PFSK-1 (cell line): ENCODE data around the gene GFPT1.

Source experiments
- FOXP2 ChIP-seq: optimal IDR thresholded peaks from 2 replicates; pipeline ENCODE3; 2011; ENCODE audit warnings: borderline replicate concordance, control low read depth, inconsistent platforms; ENCODE audit not compliant: insufficient read depth; ENCODE audit errors: extremely low read length, extremely low read depth
- POLR2AphosphoS5 ChIP-seq: IDR thresholded peaks from 2 replicates; pipeline ENCODE4 v1.6.1; 2012; ENCODE audit warnings: low read depth, mild to moderate bottlenecking, control low read depth, low read length, moderate library complexity
- REST ChIP-seq, 2 experiments: IDR thresholded peaks; 2 replicates each; pipeline versions ENCODE4 v1.6.1 to v1.8.0; 2011 to 2012; ENCODE audit warnings: low read depth in 2 of 2, low read length in 2 of 2, control low read depth in 1 of 2, inconsistent platforms in 1 of 2, mild to moderate bottlenecking in 1 of 2, moderate library complexity in 1 of 2; ENCODE audit not compliant: insufficient read depth in 1 of 2
- SIN3A ChIP-seq: IDR thresholded peaks from 2 replicates; pipeline ENCODE4 v1.6.1; 2012; ENCODE audit warnings: mild to moderate bottlenecking, low read length, moderate library complexity, borderline replicate concordance; ENCODE audit not compliant: insufficient read depth
- TAF1 ChIP-seq: IDR thresholded peaks from 2 replicates; pipeline ENCODE4 v1.6.1; 2012; ENCODE audit warnings: low read length, control low read depth, borderline replicate concordance; ENCODE audit not compliant: insufficient read depth

Gene GFPT1

GRCh38 chr2:69335311-69335710 lies 51.7 kb downstream of the GFPT1 start:
- TF ChIP-seq SIN3A (no peak), TAF1 (no peak), POLR2AphosphoS5 (no peak), REST (IDR thresholded peaks at IDR 0.05; ENCODE audit: insufficient read depth in 1 of 2, low read depth in 2 of 2, low read length in 2 of 2) (no peak), FOXP2 (no peak)

- TF ChIP-seq SIN3A (no peak), POLR2AphosphoS5 (no peak), FOXP2 (no peak), REST (IDR thresholded peaks at IDR 0.05; ENCODE audit: insufficient read depth in 1 of 2, low read depth in 2 of 2, low read length in 2 of 2) (no peak), TAF1 (no peak)
Observed at GRCh38 chr2:69333352-69333751, 53.7 kb downstream of the GFPT1 start.

- TF ChIP-seq REST (IDR thresholded peaks at IDR 0.05; ENCODE audit: insufficient read depth in 1 of 2, low read depth in 2 of 2, low read length in 2 of 2) (no peak), POLR2AphosphoS5 (no peak), TAF1 (no peak), SIN3A (no peak), FOXP2 (no peak)
Observed at GRCh38 chr2:69330781-69331180, 56.2 kb downstream of the GFPT1 start.

GRCh38 chr2:69322631-69323030 lies 64.4 kb downstream of the GFPT1 start:
- TF ChIP-seq POLR2AphosphoS5 (no peak), SIN3A (no peak), REST (IDR thresholded peaks at IDR 0.05; ENCODE audit: insufficient read depth in 1 of 2, low read depth in 2 of 2, low read length in 2 of 2) (no peak), FOXP2 (no peak), TAF1 (no peak)

GRCh38 chr2:69316550-69316949 lies 70.5 kb downstream of the GFPT1 start:
- TF ChIP-seq REST (IDR thresholded peaks at IDR 0.05; ENCODE audit: insufficient read depth in 1 of 2, low read depth in 2 of 2, low read length in 2 of 2): no peak
- TF ChIP-seq SIN3A: no peak
- TF ChIP-seq FOXP2: no peak
- no peak for TF ChIP-seq POLR2AphosphoS5
- no peak for TF ChIP-seq TAF1
